K562 (cell line): ENCODE results near the gene IL3RA. TPM values are rescaled to one million over a fixed set of nuclear protein-coding genes. Genes with fewer than 3 reads are reported as not detected.
A peak's percentile ranks its signal among the peaks of the same experiment; 100 is the strongest.

ENCODE experiments used
- ATAC-seq: fragments of 200-7000 bp; cut with Tn5 transposase; 3 replicates; pipeline ENCODE4 v1.9.1; 2020; ENCODE audit warnings: moderate library complexity
- BruUV-seq: library from RNA; stranded (reverse); fragments of 400-500 nt; replicated peaks from 2 replicates; lab custom pipeline; 2021; lab: Mats Ljungman, UMichigan
- CTCF ChIA-PET: fragments of 300-600 bp; formaldehyde crosslinking; extraction: SDS; loops from one replicate; lab custom pipeline; 2021; ENCODE audit warnings: low intra/inter-chr PET ratio; lab: Yijun Ruan, JAX
- POLR2A ChIA-PET: fragments of 300-600, 350-650 bp; sonication (Branson Sonifier 250); formaldehyde crosslinking; extraction: SDS; loops from one replicate; lab custom pipeline; 2021; ENCODE audit warnings: antibody characterized with exemption, inconsistent platforms; lab: Yijun Ruan, JAX
- DNase-seq, 4 experiments: peaks; one replicate each; pipeline versions ENCODE4 v3.0.0 to v3.0.0-alpha.2; 2011 to 2018; ENCODE audit warnings: low spot score in 3 of 4, mixed read lengths in 3 of 4; ENCODE audit errors: extremely low read depth in 1 of 4
- FAIRE-seq: peaks from 2 replicates; lab custom pipeline; 2011; peaks lifted over from hg19 to GRCh38; lab: Jason Lieb, UNC
- H2AFZ ChIP-seq: 2 replicates; pipeline ENCODE4 v1.6.0; 2011; ENCODE audit warnings: low read depth, low read length, control low read depth, inconsistent platforms
- H3K27ac ChIP-seq: fragments of 200-600 bp; 3 replicates; pipeline ENCODE4 v1.8.0; 2011; ENCODE audit warnings: low read depth, mild to moderate bottlenecking, control low read depth, inconsistent platforms, low read length, moderate library complexity, mixed read lengths; ENCODE audit errors: extremely low read depth
- H3K27me3 ChIP-seq, 2 experiments: fragments of 300-600 bp in 1 of 2; 2 replicates in 1 of 2; 3 replicates in 1 of 2; pipeline versions ENCODE4 v1.6.0 to v1.8.0; 2011; ENCODE audit warnings: inconsistent platforms in 2 of 2, low read length in 2 of 2, mild to moderate bottlenecking in 1 of 2, mixed read lengths in 1 of 2, moderate library complexity in 1 of 2; ENCODE audit not compliant: control insufficient read depth in 2 of 2, insufficient read depth in 2 of 2
- H3K36me3 ChIP-seq: fragments of 300-600 bp; 3 replicates; pipeline ENCODE4 v1.8.0; 2011; ENCODE audit warnings: mild to moderate bottlenecking, low read length, inconsistent platforms; ENCODE audit not compliant: control insufficient read depth, insufficient read depth
- H3K4me1 ChIP-seq, 2 experiments: fragments of 200-600 bp in 1 of 2; replicated peaks in 1 of 2; 2 replicates in 1 of 2; 3 replicates in 1 of 2; pipeline versions ENCODE4 v1.5.1 to v1.8.0; 2011; ENCODE audit warnings: inconsistent platforms in 2 of 2, low read length in 2 of 2, mild to moderate bottlenecking in 1 of 2, mixed read lengths in 1 of 2, moderate library complexity in 1 of 2; ENCODE audit not compliant: control insufficient read depth in 2 of 2, insufficient read depth in 2 of 2
- H3K4me2 ChIP-seq: 2 replicates; pipeline ENCODE4 v1.6.1; 2011; ENCODE audit warnings: low read length, control low read depth, inconsistent platforms, mixed read lengths; ENCODE audit not compliant: insufficient read depth
- H3K4me3 ChIP-seq: fragments of 200-600 bp; sonication (generic), shearing (Covaris generic); 2 replicates; pipeline ENCODE4 v1.5.1; 2016; ENCODE audit warnings: control low read depth, inconsistent platforms
- H3K79me2 ChIP-seq: fragments of 200-600 bp; 3 replicates; pipeline ENCODE4 v1.8.0; 2011; ENCODE audit warnings: low read length, inconsistent platforms; ENCODE audit not compliant: control insufficient read depth, insufficient read depth
- H3K9ac ChIP-seq, 2 experiments: 2 replicates each; pipeline versions ENCODE4 v1.6.0 to v1.6.1; 2011; ENCODE audit warnings: low read depth in 2 of 2, low read length in 2 of 2, control low read depth in 1 of 2, inconsistent platforms in 1 of 2, mild to moderate bottlenecking in 1 of 2, mixed read lengths in 1 of 2; ENCODE audit not compliant: insufficient read depth in 1 of 2
- H3K9me1 ChIP-seq: one replicate; pipeline ENCODE4 v1.6.0; 2011; ENCODE audit warnings: inconsistent platforms, mild to moderate bottlenecking, low read length, moderate library complexity; ENCODE audit not compliant: control insufficient read depth, insufficient read depth
- H3K9me3 ChIP-seq: replicated peaks from 2 replicates; pipeline ENCODE4 v1.5.1; 2011; ENCODE audit warnings: low read depth, low read length, inconsistent platforms; ENCODE audit not compliant: control insufficient read depth, insufficient read depth
- H4K20me1 ChIP-seq: replicated peaks from 2 replicates; pipeline ENCODE4 v1.6.1; 2011; ENCODE audit warnings: low read length, inconsistent platforms, mixed read lengths; ENCODE audit not compliant: control insufficient read depth, insufficient read depth
- HDAC3 ChIP-seq: fragments of 450-650 bp; IDR thresholded peaks from 2 replicates; pipeline ENCODE4 v1.6.1; 2018; ENCODE audit warnings: borderline replicate concordance, mild to moderate bottlenecking, moderate library complexity; ENCODE audit not compliant: partially characterized antibody
- MBD1 ChIP-seq: fragments of 250-450 bp; sonication (Bioruptor Pico); IDR thresholded peaks from 2 replicates; pipeline ENCODE4 v1.8.0; 2022; ENCODE audit warnings: inconsistent platforms
- POLR2A ChIP-seq: fragments of 450-650 bp; conservative IDR thresholded peaks from 2 replicates; pipeline ENCODE4 v1.6.1; 2016
- PPARD ChIP-seq: fragments of 250-450 bp; sonication (Bioruptor Pico); IDR thresholded peaks from 2 replicates; pipeline ENCODE4 v1.8.0; 2022; ENCODE audit warnings: inconsistent platforms, mild to moderate bottlenecking, moderate library complexity
- RUNX1 ChIP-seq: sonication (generic); IDR thresholded peaks from 2 replicates; pipeline ENCODE4 v1.6.1; 2016; ENCODE audit warnings: antibody characterized with exemption, low read depth
- STAT5A ChIP-seq: IDR thresholded peaks from 2 replicates; pipeline ENCODE4 v1.6.1; 2012; ENCODE audit warnings: low read length, inconsistent platforms, borderline replicate concordance
- SUPT5H ChIP-seq: fragments of 450-650 bp; IDR thresholded peaks from 2 replicates; pipeline ENCODE4 v1.6.1; 2016
- ZNF592 ChIP-seq: fragments of 450-650 bp; IDR thresholded peaks from 2 replicates; pipeline ENCODE4 v1.6.1; 2017; ENCODE audit warnings: antibody characterized with exemption, mild to moderate bottlenecking
- ZNF717 ChIP-seq: fragments of 250-450 bp; sonication (Bioruptor Pico); IDR thresholded peaks from 2 replicates; pipeline ENCODE4 v1.5.0; 2021
- WGBS: fragments of 100-300 bp; shearing (Covaris generic); methylation state at CpG from one replicate; pipeline ENCODE4 v1.1.6; 2016; ENCODE audit warnings: low coverage, mixed read lengths; ENCODE audit not compliant: insufficient coverage; ENCODE audit errors: missing lambda C conversion rate; 5-methylcytosine and 5-hydroxymethylcytosine counted together
- in situ Hi-C: fragments of 300-500 bp; cut with MboI; formaldehyde crosslinking; loops from 4 replicates; pipeline ENCODE4 v1.15.0; 2018; ENCODE audit warnings: inconsistent platforms, mixed read lengths
- intact Hi-C: fragments of 100-400 bp; cut with micrococcal nuclease; formaldehyde crosslinking; loops from 2 replicates; pipeline ENCODE4 v1.14.2; 2022
- polyA plus RNA-seq, 8 experiments: library from polyadenylated mRNA; depleted of rRNA in 4 of 8; stranded (reverse) in 5 of 8; unstranded in 3 of 8; fragments of >200 nt; fragmentation: Nextera tagmentation in 2 of 8; fragmentation: Illumina TruSeq in 1 of 8; extraction: Ambion mirVana in 2 of 8; extraction: Trizol in 1 of 8; gene quantifications; 2 replicates each; pipeline versions ENCODE4 v1.2.1 to v1.2.3, GENCODE V29; 2011 to 2014; ENCODE audit warnings: inconsistent platforms in 1 of 8, missing spikeins in 1 of 8
- total RNA-seq, 7 experiments: library from RNA; depleted of rRNA in 6 of 7; stranded (reverse); fragments of >200 nt in 6 of 7; fragmentation: Illumina TruSeq in 2 of 7; extraction: Trizol in 2 of 7; gene quantifications; 2 replicates each; pipeline versions ENCODE4 v1.2.1 to v1.2.3, GENCODE V29; 2011 to 2021; ENCODE audit warnings: low replicate concordance in 1 of 7

IL3RA gene
- total and polyA plus RNA-seq, 9 of the 15 experiments (the other 6 are each of a cell fraction or from before 2014, with no cell fraction given): not detected

GRCh38 chrX:1416965-1417760 is 80.6 kb downstream of the IL3RA start:
- Histone ChIP-seq H3K9ac (no peak overlapping the region), H3K4me3 (no peak overlapping the region), H4K20me1 (no peaks in the 10 kb centered on the region), H3K79me2 (no peaks in the 10 kb centered on the region), H3K4me2 (no peak overlapping the region), H3K27me3 (no peaks in the 10 kb centered on the region), H3K4me1 (peaks cover 0 to 9% of the 10 kb centered on the region in 2 experiments; a peak in 2 of 5 replicates), H3K36me3 (peaks cover 25% of the 10 kb centered on the region; the same call in 2 of the 3 replicates), H3K27ac (no peak overlapping the region; the same call in 2 of the 3 replicates), H3K9me1 (no peaks in the 10 kb centered on the region), H3K9me3 (no peaks in the 10 kb centered on the region), H2AFZ (no peak overlapping the region)
- ATAC-seq (no peak), DNase-seq (no peak), FAIRE-seq (no peak)
- 90% methylated on average over 10 of the region's 14 CpGs for WGBS
- intact Hi-C loops (no loop called here), in situ Hi-C loops (no loop called here)
- no peak for TF ChIP-seq MBD1 (CRISPR knock-in tag)
- TF ChIP-seq STAT5A: peak; percentile 34; the same call in 1 of the 2 replicates
- no peak for TF ChIP-seq ZNF717 (CRISPR knock-in tag)
- TF ChIP-seq POLR2A: peak; percentile 60
- TF ChIP-seq HDAC3: no peak
- no peak for TF ChIP-seq ZNF592
- TF ChIP-seq SUPT5H: no peak
- TF ChIP-seq RUNX1: no peak
- no peak for TF ChIP-seq PPARD (CRISPR knock-in tag)
- BruUV-seq: no TSS peak
- POLR2A ChIA-PET: no interaction called here
- CTCF ChIA-PET: no interaction called here
